ENCODE results near the gene FAM217B.
A peak's percentile ranks its signal among the peaks of the same experiment; 100 is the strongest.

The FAM217B gene

DNA sequence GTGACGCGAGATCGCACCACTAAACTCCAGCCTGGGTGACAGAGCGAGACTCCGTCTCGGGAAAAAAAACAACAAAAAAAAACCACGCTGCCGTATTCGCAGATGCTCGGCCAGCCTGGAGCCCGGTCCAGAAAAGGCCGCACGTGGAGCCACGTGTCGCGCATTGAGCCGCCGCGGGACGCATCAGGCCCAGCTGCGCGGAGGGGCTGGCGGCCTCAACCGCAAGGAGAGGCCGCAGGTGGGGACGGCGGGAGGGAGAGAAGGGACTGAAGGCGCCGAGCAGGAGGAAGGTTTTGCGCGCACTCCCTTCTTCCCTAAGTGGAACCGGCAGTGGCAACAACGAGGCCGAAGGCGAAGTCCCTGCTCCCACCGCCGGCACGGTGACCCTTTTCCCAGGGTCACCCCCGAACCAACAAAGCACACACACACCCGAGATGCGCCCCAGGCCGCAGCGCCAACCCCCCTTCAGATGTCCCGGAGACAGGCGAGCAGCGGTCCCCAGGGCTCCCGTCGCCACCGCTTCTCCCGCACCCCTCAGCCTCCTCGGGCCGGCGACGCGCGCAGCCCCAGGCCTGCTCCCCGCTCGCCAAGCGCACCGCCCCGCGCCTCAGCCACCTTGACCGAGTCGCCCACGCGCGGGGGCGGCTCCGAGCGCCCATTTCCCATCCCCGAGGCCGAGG, 7.4 kb upstream of the FAM217B start:
- TF ChIP-seq, protein P1, sequence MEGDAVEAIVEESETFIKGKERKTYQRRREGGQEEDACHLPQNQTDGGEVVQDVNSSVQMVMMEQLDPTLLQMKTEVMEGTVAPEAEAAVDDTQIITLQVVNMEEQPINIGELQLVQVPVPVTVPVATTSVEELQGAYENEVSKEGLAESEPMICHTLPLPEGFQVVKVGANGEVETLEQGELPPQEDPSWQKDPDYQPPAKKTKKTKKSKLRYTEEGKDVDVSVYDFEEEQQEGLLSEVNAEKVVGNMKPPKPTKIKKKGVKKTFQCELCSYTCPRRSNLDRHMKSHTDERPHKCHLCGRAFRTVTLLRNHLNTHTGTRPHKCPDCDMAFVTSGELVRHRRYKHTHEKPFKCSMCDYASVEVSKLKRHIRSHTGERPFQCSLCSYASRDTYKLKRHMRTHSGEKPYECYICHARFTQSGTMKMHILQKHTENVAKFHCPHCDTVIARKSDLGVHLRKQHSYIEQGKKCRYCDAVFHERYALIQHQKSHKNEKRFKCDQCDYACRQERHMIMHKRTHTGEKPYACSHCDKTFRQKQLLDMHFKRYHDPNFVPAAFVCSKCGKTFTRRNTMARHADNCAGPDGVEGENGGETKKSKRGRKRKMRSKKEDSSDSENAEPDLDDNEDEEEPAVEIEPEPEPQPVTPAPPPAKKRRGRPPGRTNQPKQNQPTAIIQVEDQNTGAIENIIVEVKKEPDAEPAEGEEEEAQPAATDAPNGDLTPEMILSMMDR (IDR thresholded peaks at IDR 0.05; ENCODE audit: borderline replicate concordance, insufficient read depth, low read depth, low read length) = no peak
- H3K4me3 ChIP-seq (ENCODE audit: low read depth, low read length) = no peak overlapping the region

DNA sequence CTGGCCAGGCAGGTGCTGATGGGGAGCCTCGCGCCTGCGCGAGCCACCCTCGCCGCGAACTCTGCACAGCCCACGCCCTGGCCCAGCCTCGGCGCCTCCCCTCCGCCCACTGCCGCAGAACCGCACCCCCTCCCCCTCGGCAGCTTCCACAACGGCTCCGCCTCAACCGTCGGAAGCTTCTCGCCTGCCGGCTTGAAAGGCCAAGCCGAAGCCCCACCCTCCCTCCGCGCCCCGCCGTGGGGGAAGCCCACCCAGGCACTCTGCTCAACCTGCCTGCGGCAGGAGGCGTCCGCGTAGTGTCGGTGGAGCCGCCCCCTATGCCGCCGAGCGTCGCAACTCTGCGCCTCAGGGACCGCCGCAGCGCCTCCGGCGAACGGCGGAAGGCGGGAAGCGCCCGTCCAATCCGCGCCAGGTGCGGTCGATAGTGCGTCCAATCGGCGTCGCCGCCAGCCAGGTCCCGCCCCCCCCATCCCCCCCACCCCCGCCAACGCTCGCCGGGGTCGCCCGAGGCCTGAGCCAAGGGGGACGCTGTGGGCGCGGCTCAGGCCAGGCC, 6.8 kb upstream of the FAM217B start, which contains the start of gene SYCP2:
Gene SYCP2, minus strand, starts transcription at position 342 of the 553 bp plus-strand sequence. CDS start 11,224 bp downstream, outside the sequence.
- TF ChIP-seq, protein P1 (IDR thresholded peaks at IDR 0.05; ENCODE audit: borderline replicate concordance, insufficient read depth, low read depth, low read length) = no peak
- peak within 1 kb of the TSS; percentile 38 for H3K4me3 ChIP-seq (ENCODE audit: low read depth, low read length)

DNA sequence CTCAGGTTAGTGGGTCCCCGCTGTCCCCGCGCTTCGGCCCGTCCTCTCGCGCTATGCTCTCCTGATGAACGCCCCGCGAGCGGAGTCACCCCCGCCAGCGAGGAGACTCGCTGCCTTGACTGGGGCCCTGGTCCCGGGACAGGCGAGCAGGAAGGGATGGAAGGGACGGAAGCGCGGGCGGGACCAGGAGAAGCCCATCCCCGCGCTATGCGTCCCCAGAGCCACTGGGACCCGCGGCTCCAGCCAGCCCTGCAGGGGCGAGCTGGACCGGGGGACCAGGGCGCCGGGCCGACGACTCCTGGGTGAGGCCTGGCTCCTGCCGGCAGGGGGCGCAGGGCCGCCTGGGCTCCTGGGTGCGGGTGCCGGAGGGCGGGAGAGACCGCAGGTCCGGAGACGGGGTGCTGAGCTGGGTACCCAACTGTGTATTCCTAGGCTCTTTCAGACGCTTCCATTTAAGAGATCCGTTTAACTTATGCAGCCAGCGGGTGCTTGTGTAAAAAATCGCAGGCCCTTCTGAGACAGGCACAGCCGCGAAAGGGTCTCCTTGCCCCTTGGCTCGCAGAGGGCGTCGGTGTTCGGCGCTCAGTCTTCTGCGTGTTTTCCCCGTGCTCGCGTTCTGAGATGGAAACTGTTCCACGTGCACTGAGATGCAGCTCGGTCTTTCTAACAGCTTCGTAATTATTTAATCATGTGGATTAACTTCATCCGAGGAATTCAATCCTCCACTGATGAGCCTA, 6.2 kb upstream of the FAM217B start:
- peak overlapping the region; percentile 38 for H3K4me3 ChIP-seq (ENCODE audit: low read depth, low read length)
- TF ChIP-seq, protein P1 (IDR thresholded peaks at IDR 0.05; ENCODE audit: borderline replicate concordance, insufficient read depth, low read depth, low read length) = peak; percentile 97

DNA sequence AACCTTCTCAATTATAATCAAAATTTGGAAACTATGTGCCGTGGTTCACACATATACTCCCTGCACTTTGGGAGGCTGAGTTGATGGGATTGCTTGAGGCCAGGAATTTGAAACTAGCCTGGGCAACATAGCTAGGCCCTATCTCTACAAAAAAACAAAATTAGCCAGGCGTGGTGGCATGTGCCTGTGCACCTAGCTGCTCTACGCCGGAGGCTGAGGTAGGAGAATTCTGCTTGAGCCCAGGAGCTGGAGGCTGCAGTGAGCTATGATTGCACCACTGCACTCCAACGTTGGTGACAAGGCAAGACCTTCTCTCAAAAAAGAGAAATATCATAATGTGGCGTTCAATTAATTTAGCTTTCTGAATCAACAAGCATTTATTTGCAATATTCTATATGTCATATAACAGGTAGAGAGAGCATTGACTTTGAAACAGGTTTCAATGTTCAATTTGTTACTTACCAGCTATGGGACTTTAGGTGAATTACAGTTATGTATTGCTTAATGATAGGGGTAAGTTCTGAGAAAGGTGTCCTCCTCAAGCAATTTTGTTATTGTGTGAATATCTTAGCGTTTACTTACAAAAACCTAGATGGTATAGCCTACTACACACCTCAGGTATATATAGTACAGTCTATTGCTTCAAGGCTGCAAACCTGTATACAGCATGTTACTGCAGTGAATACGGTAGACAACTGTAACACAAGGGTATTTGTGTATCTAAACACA, 4.6 kb upstream of the FAM217B start:
- no peak overlapping the region for H3K4me3 ChIP-seq (ENCODE audit: low read depth, low read length)
- TF ChIP-seq, protein P1 (IDR thresholded peaks at IDR 0.05; ENCODE audit: borderline replicate concordance, insufficient read depth, low read depth, low read length) = no peak

DNA sequence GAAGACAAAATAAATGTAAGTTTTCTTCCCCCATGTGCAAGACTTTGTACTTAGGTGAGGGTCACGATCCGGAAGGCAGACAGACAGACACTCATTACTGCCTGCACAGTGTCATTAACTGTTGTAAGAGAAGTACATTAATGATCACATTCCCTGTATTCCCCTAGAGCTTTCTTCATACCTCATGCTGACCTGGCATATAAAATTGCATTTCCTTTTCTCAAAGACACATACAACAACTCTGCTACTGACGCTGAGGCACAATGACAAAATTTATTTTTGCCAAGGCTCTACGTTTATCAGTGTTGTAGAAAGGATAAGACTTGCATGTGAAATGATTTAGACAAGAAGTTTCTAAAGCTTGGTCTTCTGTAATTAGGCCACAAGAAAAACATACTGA, 3.8 kb upstream of the FAM217B start:
- TF ChIP-seq, protein P1 (IDR thresholded peaks at IDR 0.05; ENCODE audit: borderline replicate concordance, insufficient read depth, low read depth, low read length) = no peak
- H3K4me3 ChIP-seq (ENCODE audit: low read depth, low read length) = no peak overlapping the region

DNA sequence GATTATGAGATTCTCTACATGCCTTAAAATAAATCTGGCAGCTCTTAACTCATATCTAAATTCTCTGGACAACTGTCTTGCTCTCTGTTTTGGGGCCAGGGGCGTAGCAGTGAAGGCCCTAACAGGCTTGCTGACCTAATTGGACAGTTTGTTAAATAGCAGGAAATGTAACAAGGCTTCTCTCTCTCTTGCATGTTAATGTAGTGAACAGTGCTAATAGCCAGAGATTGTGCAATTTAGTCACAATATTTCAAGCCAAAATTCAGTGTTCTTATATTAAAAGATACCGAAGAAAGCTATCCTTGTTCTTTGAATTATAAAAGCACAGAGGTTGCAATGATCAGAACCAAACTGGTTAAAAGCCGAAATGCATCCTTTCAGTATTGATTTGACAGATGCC, 3.0 kb upstream of the FAM217B start:
- no peak overlapping the region for H3K4me3 ChIP-seq (ENCODE audit: low read depth, low read length)
- TF ChIP-seq, protein P1 (IDR thresholded peaks at IDR 0.05; ENCODE audit: borderline replicate concordance, insufficient read depth, low read depth, low read length) = no peak

Data from GM12875 (cell line).